ENCODE data around the gene ADARB2.

The ADARB2 gene

GRCh38 chr10:1280466-1281404 is 456.6 kb downstream of the ADARB2 start:
- no peak for DNase-seq (ENCODE audit: low read depth in 1 of 2, low spot score in 1 of 2)
- Histone ChIP-seq H3K4me3 (replicated peaks; ENCODE audit: insufficient read depth, low read length) (no peak overlapping the region), H3K27ac (replicated peaks) (no peak overlapping the region), H3K27me3 (ENCODE audit: insufficient read depth, poor library complexity, severe bottlenecking) (no peaks in the 10 kb centered on the region)
- TF ChIP-seq POLR2AphosphoS5 (IDR thresholded peaks at IDR 0.05; ENCODE audit: low read depth) (no peak), SPI1 (IDR thresholded peaks at IDR 0.05; ENCODE audit: borderline replicate concordance, low read depth) (no peak), REST (IDR thresholded peaks at IDR 0.05; ENCODE audit: insufficient replicate concordance, low read depth) (no peak), CTCF (IDR thresholded peaks at IDR 0.05; ENCODE audit: insufficient read depth, low read length) (no peak), GABPA (IDR thresholded peaks at IDR 0.05; ENCODE audit: low read depth) (no peak)

GRCh38 chr10:1278306-1278705 is 459.0 kb downstream of the ADARB2 start:
- TF ChIP-seq GABPA (IDR thresholded peaks at IDR 0.05; ENCODE audit: low read depth) (no peak), CTCF (IDR thresholded peaks at IDR 0.05; ENCODE audit: insufficient read depth, low read length) (no peak), REST (IDR thresholded peaks at IDR 0.05; ENCODE audit: insufficient replicate concordance, low read depth) (no peak), POLR2AphosphoS5 (IDR thresholded peaks at IDR 0.05; ENCODE audit: low read depth) (no peak), SPI1 (IDR thresholded peaks at IDR 0.05; ENCODE audit: borderline replicate concordance, low read depth) (no peak)
- Histone ChIP-seq H3K4me3 (replicated peaks; ENCODE audit: insufficient read depth, low read length) (no peak overlapping the region), H3K27ac (replicated peaks) (no peak overlapping the region), H3K27me3 (ENCODE audit: insufficient read depth, poor library complexity, severe bottlenecking) (no peaks in the 10 kb centered on the region)
- no peak for DNase-seq (ENCODE audit: low read depth in 1 of 2, low spot score in 1 of 2)

GRCh38 chr10:1274701-1275544 is 462.4 kb downstream of the ADARB2 start:
- no peak for DNase-seq (ENCODE audit: low read depth in 1 of 2, low spot score in 1 of 2)
- no peak for TF ChIP-seq GABPA (IDR thresholded peaks at IDR 0.05; ENCODE audit: low read depth)
- TF ChIP-seq CTCF (IDR thresholded peaks at IDR 0.05; ENCODE audit: insufficient read depth, low read length) = no peak
- TF ChIP-seq SPI1 (IDR thresholded peaks at IDR 0.05; ENCODE audit: borderline replicate concordance, low read depth) = no peak
- TF ChIP-seq POLR2AphosphoS5 (IDR thresholded peaks at IDR 0.05; ENCODE audit: low read depth) = no peak
- no peak for TF ChIP-seq REST (IDR thresholded peaks at IDR 0.05; ENCODE audit: insufficient replicate concordance, low read depth)
- no peak overlapping the region for H3K27ac ChIP-seq (replicated peaks)
- no peak overlapping the region for H3K4me3 ChIP-seq (replicated peaks; ENCODE audit: insufficient read depth, low read length)
- H3K27me3 ChIP-seq (ENCODE audit: insufficient read depth, poor library complexity, severe bottlenecking) = no peaks in the 10 kb centered on the region

Data from HL-60 (cell line).